ENCODE data around the gene ACSM2B.
"Not testable (repeated sequence)": the region's sequence is repeated elsewhere in the genome, so short reads cannot be mapped to it uniquely, and the experiment has no call there.

The ACSM2B gene

GRCh38 chr16:20595694-20596093 is 19.5 kb upstream of the ACSM2B start:
- not testable (repeated sequence) for DNase-seq (ENCODE audit: low read depth in 3 of 3, low spot score in 1 of 3)

GRCh38 chr16:20595068-20595467 is 18.9 kb upstream of the ACSM2B start:
- DNase-seq (ENCODE audit: low read depth in 3 of 3, low spot score in 1 of 3): not testable (repeated sequence)

- not testable (repeated sequence) for DNase-seq (ENCODE audit: low read depth in 3 of 3, low spot score in 1 of 3)
Measured at GRCh38 chr16:20592780-20593179, 16.6 kb upstream of the ACSM2B start.

GRCh38 chr16:20589486-20589885 is 13.3 kb upstream of the ACSM2B start:
- not testable (repeated sequence) for DNase-seq (ENCODE audit: low read depth in 3 of 3, low spot score in 1 of 3)

- DNase-seq (ENCODE audit: low read depth in 3 of 3, low spot score in 1 of 3): not testable (repeated sequence)
Measured at GRCh38 chr16:20587645-20588074, 11.5 kb upstream of the ACSM2B start.

GRCh38 chr16:20586716-20587115 is 10.5 kb upstream of the ACSM2B start:
- not testable (repeated sequence) for DNase-seq (ENCODE audit: low read depth in 3 of 3, low spot score in 1 of 3)

- not testable (repeated sequence) for DNase-seq (ENCODE audit: low read depth in 3 of 3, low spot score in 1 of 3)
Measured at GRCh38 chr16:20586112-20586511, 9.9 kb upstream of the ACSM2B start.

- DNase-seq (ENCODE audit: low read depth in 3 of 3, low spot score in 1 of 3): not testable (repeated sequence)
Measured at GRCh38 chr16:20580487-20581259, 4.5 kb upstream of the ACSM2B start.

GRCh38 chr16:20578091-20578490 is 1.9 kb upstream of the ACSM2B start:
- DNase-seq (ENCODE audit: low read depth in 3 of 3, low spot score in 1 of 3): not testable (repeated sequence)

- not testable (repeated sequence) for DNase-seq (ENCODE audit: low read depth in 3 of 3, low spot score in 1 of 3)
Measured at GRCh38 chr16:20569117-20569651, 7.0 kb downstream of the ACSM2B start.

- DNase-seq (ENCODE audit: low read depth in 3 of 3, low spot score in 1 of 3): no peak
Measured at GRCh38 chr16:20568404-20568803, 7.8 kb downstream of the ACSM2B start.

- DNase-seq (ENCODE audit: low read depth in 3 of 3, low spot score in 1 of 3): no peak
Measured at GRCh38 chr16:20566864-20567263, 9.3 kb downstream of the ACSM2B start.

GRCh38 chr16:20565334-20565733 is 10.8 kb downstream of the ACSM2B start:
- not testable (repeated sequence) for DNase-seq (ENCODE audit: low read depth in 3 of 3, low spot score in 1 of 3)

- not testable (repeated sequence) for DNase-seq (ENCODE audit: low read depth in 3 of 3, low spot score in 1 of 3)
Measured at GRCh38 chr16:20564218-20564617, 11.9 kb downstream of the ACSM2B start.

- not testable (repeated sequence) for DNase-seq (ENCODE audit: low read depth in 3 of 3, low spot score in 1 of 3)
Measured at GRCh38 chr16:20555628-20556027, 20.5 kb downstream of the ACSM2B start.

- not testable (repeated sequence) for DNase-seq (ENCODE audit: low read depth in 3 of 3, low spot score in 1 of 3)
Measured at GRCh38 chr16:20554689-20555088, 21.5 kb downstream of the ACSM2B start.

GRCh38 chr16:20553493-20553892 is 22.7 kb downstream of the ACSM2B start:
- DNase-seq (ENCODE audit: low read depth in 3 of 3, low spot score in 1 of 3): not testable (repeated sequence)

GRCh38 chr16:20546951-20547350 is 29.2 kb downstream of the ACSM2B start:
- DNase-seq (ENCODE audit: low read depth in 3 of 3, low spot score in 1 of 3): not testable (repeated sequence)

- not testable (repeated sequence) for DNase-seq (ENCODE audit: low read depth in 3 of 3, low spot score in 1 of 3)
Measured at GRCh38 chr16:20546278-20546853, 29.8 kb downstream of the ACSM2B start.

- DNase-seq (ENCODE audit: low read depth in 3 of 3, low spot score in 1 of 3): not testable (repeated sequence)
Measured at GRCh38 chr16:20540603-20541316, 35.4 kb downstream of the ACSM2B start.

GRCh38 chr16:20538687-20539086 is 37.5 kb downstream of the ACSM2B start:
- no peak for DNase-seq (ENCODE audit: low read depth in 3 of 3, low spot score in 1 of 3)

Measured in stimulated activated CD4-positive, alpha-beta T cell treated with anti-CD3 and anti-CD28 coated beads, TNF-alpha, amount 100 ng/mL, for 1 hour (primary cell).